Astrocyte of the spinal cord (primary cell): ENCODE results near the gene DEFB108B.
"Not testable (repeated sequence)": the region's sequence is repeated elsewhere in the genome, so short reads cannot be mapped to it uniquely, and the experiment has no call there.

Experiments
- DNase-seq: peaks from one replicate; pipeline ENCODE4 v3.0.0; 2011; ENCODE audit warnings: low read depth, low spot score
- H3K4me3 ChIP-seq: 2 replicates; pipeline ENCODE4 v1.5.1; 2011; ENCODE audit warnings: low read depth, mild to moderate bottlenecking, low read length, moderate library complexity
- in situ Hi-C: cut with HindIII; loops from 2 replicates; pipeline ENCODE4 v1.10.0; 2017; ENCODE audit warnings: low sequenced_read_pairs
- TF ChIP-seq, protein P1 (sequence below): IDR thresholded peaks from 2 replicates; pipeline ENCODE4 v1.5.1; 2012; ENCODE audit warnings: low read depth, mild to moderate bottlenecking, low read length, inconsistent platforms

The DEFB108B gene

DNA sequence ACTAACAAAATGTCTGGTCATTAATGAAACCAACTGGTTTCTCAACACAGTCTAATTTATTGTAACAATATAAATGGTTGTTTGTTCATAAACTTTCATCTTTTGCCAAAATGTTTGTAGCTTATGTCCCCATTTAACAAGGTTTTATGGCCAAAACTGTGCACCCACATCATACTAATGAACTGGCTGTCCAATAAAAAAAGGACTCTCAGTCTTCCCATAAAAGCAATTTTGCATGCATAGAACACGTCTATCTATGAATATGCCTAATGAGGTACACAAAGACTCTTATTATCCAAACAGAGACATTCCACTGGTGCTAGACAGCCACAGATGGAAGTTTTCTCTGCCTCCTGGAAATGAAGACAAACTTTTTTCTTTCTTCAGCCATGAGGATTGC lies at the start of gene DEFB108B:
Gene DEFB108B (plus strand): TSS at position 390 of the 400 bp plus-strand sequence. CDS start 0 bp downstream, at position 390.
- H3K4me3 ChIP-seq, DNase-seq, in situ Hi-C loops: not testable (repeated sequence)

GRCh38 chr11:71786114-71786847 lies 46.7 kb upstream of the DEFB108B start:
- in situ Hi-C loops = not testable (repeated sequence)
- peak; percentile 81 for DNase-seq
- peak overlapping the region; percentile 57 for H3K4me3 ChIP-seq

GRCh38 chr11:71786848-71787097 lies 46.2 kb upstream of the DEFB108B start:
- H3K4me3 ChIP-seq = peak overlapping the region; percentile 61
- DNase-seq = peak; percentile 99
- in situ Hi-C loops = not testable (repeated sequence)

- peak overlapping the region; percentile 61 for H3K4me3 ChIP-seq
- TF ChIP-seq, protein P1, sequence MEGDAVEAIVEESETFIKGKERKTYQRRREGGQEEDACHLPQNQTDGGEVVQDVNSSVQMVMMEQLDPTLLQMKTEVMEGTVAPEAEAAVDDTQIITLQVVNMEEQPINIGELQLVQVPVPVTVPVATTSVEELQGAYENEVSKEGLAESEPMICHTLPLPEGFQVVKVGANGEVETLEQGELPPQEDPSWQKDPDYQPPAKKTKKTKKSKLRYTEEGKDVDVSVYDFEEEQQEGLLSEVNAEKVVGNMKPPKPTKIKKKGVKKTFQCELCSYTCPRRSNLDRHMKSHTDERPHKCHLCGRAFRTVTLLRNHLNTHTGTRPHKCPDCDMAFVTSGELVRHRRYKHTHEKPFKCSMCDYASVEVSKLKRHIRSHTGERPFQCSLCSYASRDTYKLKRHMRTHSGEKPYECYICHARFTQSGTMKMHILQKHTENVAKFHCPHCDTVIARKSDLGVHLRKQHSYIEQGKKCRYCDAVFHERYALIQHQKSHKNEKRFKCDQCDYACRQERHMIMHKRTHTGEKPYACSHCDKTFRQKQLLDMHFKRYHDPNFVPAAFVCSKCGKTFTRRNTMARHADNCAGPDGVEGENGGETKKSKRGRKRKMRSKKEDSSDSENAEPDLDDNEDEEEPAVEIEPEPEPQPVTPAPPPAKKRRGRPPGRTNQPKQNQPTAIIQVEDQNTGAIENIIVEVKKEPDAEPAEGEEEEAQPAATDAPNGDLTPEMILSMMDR = no peak
- in situ Hi-C loops = no loop called here
- no peak for DNase-seq
These were observed 45.7 kb upstream of the DEFB108B start for GRCh38 chr11:71787098-71787823.

DNA sequence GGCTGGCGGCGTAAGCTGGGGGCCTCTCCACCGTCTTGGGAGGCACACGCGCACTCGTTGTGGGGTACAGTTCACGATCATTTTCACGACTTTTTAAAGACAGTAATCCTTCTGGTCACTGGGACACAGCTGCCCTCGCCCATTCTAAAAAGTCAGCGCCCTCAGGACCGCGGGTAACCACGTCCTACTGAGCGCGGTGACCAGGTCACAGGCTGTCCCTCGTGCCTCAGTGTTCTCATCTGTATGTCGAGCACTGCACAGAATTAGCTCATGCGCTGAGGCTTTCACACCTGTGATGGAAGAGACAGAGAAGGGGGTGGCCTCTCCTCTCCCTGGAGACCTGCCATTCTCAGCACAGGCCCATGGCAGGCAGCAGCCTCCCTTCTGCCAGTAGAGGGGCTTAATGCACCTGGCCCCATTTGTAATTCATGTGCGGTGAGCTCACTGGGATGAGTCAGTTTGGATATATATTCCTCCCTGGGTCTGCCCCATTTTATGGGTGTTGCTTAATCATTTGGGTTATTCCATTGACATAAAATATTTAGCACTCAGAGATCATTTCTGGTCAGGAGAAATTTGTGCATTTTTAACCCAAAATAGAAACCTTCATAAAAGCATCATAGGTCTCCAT lies 45.1 kb upstream of the DEFB108B start:
- in situ Hi-C loops = not testable (repeated sequence)

GRCh38 chr11:71789444-71790196 lies 43.4 kb upstream of the DEFB108B start:
- in situ Hi-C loops, DNase-seq, H3K4me3 ChIP-seq: not testable (repeated sequence)

More for the DNA sequence above, 45.1 kb upstream of the DEFB108B start:
- peak; percentile 28 for DNase-seq
- H3K4me3 ChIP-seq = peak overlapping the region; percentile 61

DNA sequence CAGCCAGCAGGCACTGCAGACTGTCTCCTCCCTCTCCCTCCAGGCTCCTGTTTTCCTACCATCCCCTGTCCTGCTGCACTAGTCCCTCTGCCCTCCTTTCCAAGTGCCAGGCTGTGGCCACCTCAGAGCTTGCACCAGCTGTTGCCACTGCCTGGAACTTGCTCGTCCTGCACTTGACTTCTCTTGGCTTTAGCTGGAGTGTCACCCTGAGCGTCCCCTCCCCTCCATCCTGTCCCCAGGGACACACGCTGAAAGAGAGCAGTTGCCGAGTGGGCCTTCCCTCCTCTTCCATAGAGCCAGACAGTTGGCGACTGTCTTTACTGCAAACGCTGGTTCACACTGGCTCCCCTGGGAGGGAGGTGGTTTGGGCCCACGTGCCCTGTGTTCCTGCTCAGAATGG lies 41.9 kb upstream of the DEFB108B start:
- DNase-seq = not testable (repeated sequence)

GRCh38 chr11:71792621-71793235 lies 40.3 kb upstream of the DEFB108B start:
- in situ Hi-C loops, H3K4me3 ChIP-seq: not testable (repeated sequence)
- TF ChIP-seq, protein P1 = peak; percentile 57
- peak; percentile 17 for DNase-seq

More for the DNA sequence above, 41.9 kb upstream of the DEFB108B start:
- H3K4me3 ChIP-seq, in situ Hi-C loops: not testable (repeated sequence)

- H3K4me3 ChIP-seq, in situ Hi-C loops: not testable (repeated sequence)
- peak; percentile 38 for DNase-seq
These were observed 38.5 kb upstream of the DEFB108B start for GRCh38 chr11:71794386-71795040.

- DNase-seq, H3K4me3 ChIP-seq, in situ Hi-C loops: not testable (repeated sequence)
These were observed 37.8 kb upstream of the DEFB108B start for GRCh38 chr11:71795236-71795635.

- DNase-seq, H3K4me3 ChIP-seq, in situ Hi-C loops: not testable (repeated sequence)
These were observed 37.0 kb upstream of the DEFB108B start for GRCh38 chr11:71796016-71796415.

GRCh38 chr11:71796781-71797180 lies 36.2 kb upstream of the DEFB108B start:
- H3K4me3 ChIP-seq, in situ Hi-C loops, DNase-seq: not testable (repeated sequence)

DNA sequence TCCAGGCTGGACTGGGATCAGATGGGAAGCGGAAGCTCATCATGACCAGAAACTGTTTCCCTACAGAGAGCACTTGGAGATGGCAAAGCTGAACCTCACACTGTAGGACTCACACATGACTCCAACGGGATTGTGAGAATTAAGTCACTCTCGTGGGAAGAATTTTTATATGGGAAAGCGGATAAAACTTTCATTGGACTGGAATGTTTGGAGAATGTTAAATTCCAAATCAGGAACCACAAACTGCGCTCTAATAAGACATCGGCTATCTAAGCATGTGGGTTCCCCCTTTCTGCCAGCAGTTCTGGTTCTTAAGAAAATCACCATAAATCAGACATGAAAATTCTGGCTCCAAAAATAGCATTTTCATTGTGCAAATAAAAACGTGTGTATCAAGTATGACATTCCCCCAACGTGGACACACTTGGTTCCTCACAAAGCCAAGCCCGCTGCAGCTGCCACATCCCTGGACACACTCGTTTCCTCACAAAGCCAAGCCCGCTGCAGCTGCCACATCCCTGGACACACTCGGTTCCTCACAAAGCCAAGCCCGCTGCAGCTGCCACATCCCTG lies 33.4 kb upstream of the DEFB108B start:
- DNase-seq, in situ Hi-C loops, H3K4me3 ChIP-seq: not testable (repeated sequence)
